T-cell (primary cell): ENCODE data around the gene CCER1. TPM values are rescaled to one million over a fixed set of nuclear protein-coding genes. Genes with fewer than 3 reads are reported as not detected.
"Not testable (repeated sequence)": the region's sequence is repeated elsewhere in the genome, so short reads cannot be mapped to it uniquely, and the experiment has no call there.

Source experiments
- ATAC-seq, 4 experiments: fragments of 200-7000 bp in 3 of 4; fragments of 150-1000 bp in 1 of 4; cut with Tn5 transposase; replicated peaks in 1 of 4; 1 replicate in 3 of 4; 2 replicates in 1 of 4; pipeline ENCODE4 v1.10.0; 2021; ENCODE audit warnings: moderate library complexity in 3 of 4, mild to moderate bottlenecking in 2 of 4, moderate number of reproducible peaks in 1 of 4
- CTCF ChIA-PET, 2 donors: fragments of 300-600 bp; sonication (Branson Sonifier 250); formaldehyde crosslinking; loops; one replicate each; lab custom pipeline; 2022; ENCODE audit warnings: antibody characterized with exemption in 2 of 2; lab: Charles Lee
- POLR2A ChIA-PET, 2 donors: fragments of 300-600 bp; sonication (Branson Sonifier 250); formaldehyde crosslinking; loops; one replicate each; lab custom pipeline; 2022; ENCODE audit warnings: antibody characterized with exemption in 2 of 2; lab: Charles Lee
- DNase-seq, 35 experiments: peaks; one replicate each; pipeline versions ENCODE4 v3.0.0 to v3.0.0-alpha.2; 2013 to 2023
- H3K27ac ChIP-seq: one replicate; pipeline ENCODE4 v1.5.1; 2013; ENCODE audit warnings: low read length
- H3K27me3 ChIP-seq, 2 experiments: replicated peaks in 1 of 2; 1 replicate in 1 of 2; 2 replicates in 1 of 2; pipeline versions ENCODE4 v1.6.1 to v1.7.0; 2013; ENCODE audit warnings: low read length in 1 of 2, mixed read lengths in 1 of 2; ENCODE audit not compliant: control insufficient read depth in 2 of 2, insufficient read depth in 2 of 2; ENCODE audit errors: extremely low read depth in 1 of 2
- H3K36me3 ChIP-seq, 2 donors: 1 replicate in 1 of 2; 2 replicates in 1 of 2; pipeline versions ENCODE4 v1.6.1 to v1.7.0; 2013; ENCODE audit warnings: low read length in 1 of 2; ENCODE audit not compliant: control insufficient read depth in 2 of 2, insufficient read depth in 1 of 2; ENCODE audit errors: extremely low read depth in 1 of 2
- H3K4me1 ChIP-seq, 2 experiments: 1 replicate in 1 of 2; 2 replicates in 1 of 2; pipeline versions ENCODE4 v1.6.1 to v1.7.0; 2013; ENCODE audit warnings: low read length in 2 of 2, mixed read lengths in 1 of 2; ENCODE audit not compliant: insufficient read depth in 2 of 2, control insufficient read depth in 1 of 2; ENCODE audit errors: extremely low read depth in 1 of 2
- H3K4me3 ChIP-seq, 2 donors: 1 replicate in 1 of 2; 2 replicates in 1 of 2; pipeline versions ENCODE4 v1.5.1 to v1.7.0; 2013; ENCODE audit warnings: mild to moderate bottlenecking in 2 of 2, low read length in 1 of 2, moderate library complexity in 1 of 2; ENCODE audit not compliant: control insufficient read depth in 1 of 2; ENCODE audit errors: extremely low read depth in 1 of 2
- H3K9me3 ChIP-seq: 2 replicates; pipeline ENCODE4 v1.7.0; 2013
- H3K27ac Mint-ChIP-seq, 2 donors: one replicate each; pipeline ENCODE4 v1.8.0; 2020 to 2021; ENCODE audit warnings: mild to moderate bottlenecking in 2 of 2, mixed read lengths in 2 of 2
- H3K27me3 Mint-ChIP-seq, 2 donors: one replicate each; pipeline ENCODE4 v1.8.0; 2021 to 2022; ENCODE audit warnings: mixed read lengths in 2 of 2
- H3K36me3 Mint-ChIP-seq: one replicate; pipeline ENCODE4 v1.8.0; 2021; ENCODE audit warnings: mixed read lengths
- H3K4me1 Mint-ChIP-seq, 3 donors: one replicate each; pipeline ENCODE4 v1.8.0; 2020 to 2022; ENCODE audit warnings: mixed read lengths in 3 of 3, mild to moderate bottlenecking in 1 of 3
- H3K4me3 Mint-ChIP-seq, 3 donors: one replicate each; pipeline ENCODE4 v1.8.0; 2020 to 2022; ENCODE audit warnings: mild to moderate bottlenecking in 3 of 3, mixed read lengths in 3 of 3, moderate library complexity in 3 of 3
- H3K9me3 Mint-ChIP-seq, 3 donors: one replicate each; pipeline ENCODE4 v1.8.0; 2020 to 2022; ENCODE audit warnings: mixed read lengths in 3 of 3
- WGBS: methylation state at CpG from one replicate; pipeline ENCODE4 v1.1.5; 2013; ENCODE audit warnings: missing lambda C conversion rate; ENCODE audit not compliant: insufficient coverage; 5-methylcytosine and 5-hydroxymethylcytosine counted together
- total RNA-seq, 35 experiments: library from RNA in 6 of 35; stranded (reverse) in 6 of 35; fragments of 120-200 nt in 1 of 35; gene quantifications; one replicate each; pipeline versions ENCODE4 v1.2.1 to v1.2.4 and lab custom pipeline; 2013 to 2026

CCER1 gene
- total RNA-seq, 5 donors from 2014 or later (not counting 1 experiment from before 2014, with no cell fraction given): not detected

DNA sequence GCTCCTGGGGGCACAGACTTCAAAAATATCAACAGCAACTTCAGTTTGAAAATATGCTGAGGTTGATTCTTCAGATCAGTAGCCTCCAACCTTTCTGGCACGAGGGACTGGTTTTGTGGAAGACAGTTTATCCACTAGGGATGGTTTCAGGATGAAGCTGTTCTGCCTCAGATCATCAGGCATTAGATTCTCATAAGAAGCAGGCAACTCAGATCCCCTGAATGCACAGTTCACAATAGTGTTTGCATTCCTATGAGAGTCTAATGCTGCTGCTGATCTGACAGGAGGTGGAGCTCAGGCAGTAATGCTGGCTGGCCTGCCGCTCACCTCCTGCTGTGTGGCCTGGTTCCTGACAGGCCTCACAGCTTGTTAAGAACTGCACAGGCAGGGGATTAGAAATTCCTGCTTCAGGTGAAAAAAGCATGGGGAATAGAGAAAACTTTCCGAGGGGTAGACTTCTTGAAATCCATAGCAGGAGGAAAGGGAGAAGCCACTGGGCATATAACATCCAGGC, 37.0 kb upstream of the CCER1 start:
- Histone ChIP-seq H3K4me3 (no peak overlapping the region), H3K27me3 (no peaks in the 10 kb centered on the region), H3K36me3 (no peaks in the 10 kb centered on the region), H3K4me1 (no peaks in the 10 kb centered on the region), H3K9me3 (no peaks in the 10 kb centered on the region), H3K27ac (no peak overlapping the region)
- Mint-ChIP-seq H3K4me3 (no peak overlapping the region), H3K36me3 (no peaks in the 10 kb centered on the region), H3K27ac (no peak overlapping the region), H3K9me3 (no peaks in the 10 kb centered on the region), H3K27me3 (peaks cover 0 to 3% of the 10 kb centered on the region in 2 donors), H3K4me1 (no peaks in the 10 kb centered on the region)
- POLR2A ChIA-PET: no interaction called here
- CTCF ChIA-PET: no interaction called here
- no peak for ATAC-seq
- WGBS: 66% methylated on average over 2 of the region's 3 CpGs
- DNase-seq: no peak

DNA sequence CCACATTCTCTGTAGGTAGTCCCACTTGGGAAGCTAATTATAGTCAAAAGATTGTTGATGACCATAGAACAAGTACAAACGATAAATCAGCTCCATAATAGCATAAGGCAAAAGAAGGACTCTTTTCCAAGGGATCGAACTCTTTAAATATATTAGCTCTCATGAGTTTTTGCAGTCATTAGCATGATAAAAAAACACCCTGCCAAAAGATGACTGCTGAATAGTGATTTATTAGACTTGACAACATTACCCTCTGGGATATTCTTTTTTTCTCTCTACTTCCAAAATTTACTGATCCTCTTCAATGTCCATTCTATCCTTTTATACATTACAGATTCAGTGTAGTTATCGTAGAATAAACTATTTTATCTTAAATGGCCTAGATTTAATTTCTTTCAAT, 35.6 kb upstream of the CCER1 start:
- H3K9me3 Mint-ChIP-seq: no peaks in the 10 kb centered on the region
- H3K27ac Mint-ChIP-seq: no peak overlapping the region
- WGBS: no CpG with 5 or more reads among the region's 3 CpGs
- no peaks in the 10 kb centered on the region for H3K36me3 Mint-ChIP-seq
- no peaks in the 10 kb centered on the region for H3K4me1 Mint-ChIP-seq
- H3K9me3 ChIP-seq: no peaks in the 10 kb centered on the region
- ChIA-PET CTCF (no interaction called here), POLR2A (no interaction called here)
- H3K27me3 Mint-ChIP-seq: peaks cover 0 to 3% of the 10 kb centered on the region in 2 donors
- H3K4me3 ChIP-seq: no peak overlapping the region
- H3K36me3 ChIP-seq: no peaks in the 10 kb centered on the region
- DNase-seq: no peak
- no peak overlapping the region for H3K4me3 Mint-ChIP-seq
- ATAC-seq: no peak
- H3K27me3 ChIP-seq: no peaks in the 10 kb centered on the region
- no peak overlapping the region for H3K27ac ChIP-seq
- H3K4me1 ChIP-seq: no peaks in the 10 kb centered on the region

GRCh38 chr12:90989686-90990111, 34.7 kb upstream of the CCER1 start:
- ATAC-seq (no peak), DNase-seq (no peak)
- Histone ChIP-seq H3K9me3 (no peaks in the 10 kb centered on the region), H3K27ac (no peak overlapping the region), H3K27me3 (no peaks in the 10 kb centered on the region), H3K36me3 (no peaks in the 10 kb centered on the region), H3K4me1 (no peaks in the 10 kb centered on the region), H3K4me3 (no peak overlapping the region)
- H3K27ac Mint-ChIP-seq: no peak overlapping the region
- no peak overlapping the region for H3K4me3 Mint-ChIP-seq
- H3K27me3 Mint-ChIP-seq: peaks cover under 1 to 3% of the 10 kb centered on the region in 2 donors
- H3K9me3 Mint-ChIP-seq: no peaks in the 10 kb centered on the region
- H3K4me1 Mint-ChIP-seq: no peaks in the 10 kb centered on the region
- ChIA-PET CTCF (no interaction called here), POLR2A (no interaction called here)
- H3K36me3 Mint-ChIP-seq: no peaks in the 10 kb centered on the region
- WGBS: no CpG with 5 or more reads among the region's 1 CpG

GRCh38 chr12:90987520-90987919, 32.5 kb upstream of the CCER1 start:
- no peak overlapping the region for H3K27ac Mint-ChIP-seq
- peaks cover 3 to 4% of the 10 kb centered on the region in 2 donors for H3K27me3 Mint-ChIP-seq
- H3K27ac ChIP-seq: no peak overlapping the region
- H3K4me3 ChIP-seq: no peak overlapping the region
- no peaks in the 10 kb centered on the region for H3K4me1 Mint-ChIP-seq
- no peak overlapping the region for H3K4me3 Mint-ChIP-seq
- no peaks in the 10 kb centered on the region for H3K9me3 ChIP-seq
- no peaks in the 10 kb centered on the region for H3K9me3 Mint-ChIP-seq
- H3K36me3 ChIP-seq: no peaks in the 10 kb centered on the region
- H3K4me1 ChIP-seq: no peaks in the 10 kb centered on the region
- no peaks in the 10 kb centered on the region for H3K27me3 ChIP-seq
- CTCF ChIA-PET: interaction anchor here in 1 of 2 donors (1.6 kb wide), 1 partner anchor 47 kb away, joined by 3 read pairs; no protein-coding TSS in a partner anchor
- POLR2A ChIA-PET: no interaction called here
- no peaks in the 10 kb centered on the region for H3K36me3 Mint-ChIP-seq
- DNase-seq: no peak
- WGBS: no CpG with 5 or more reads among the region's 1 CpG
- no peak for ATAC-seq

DNA sequence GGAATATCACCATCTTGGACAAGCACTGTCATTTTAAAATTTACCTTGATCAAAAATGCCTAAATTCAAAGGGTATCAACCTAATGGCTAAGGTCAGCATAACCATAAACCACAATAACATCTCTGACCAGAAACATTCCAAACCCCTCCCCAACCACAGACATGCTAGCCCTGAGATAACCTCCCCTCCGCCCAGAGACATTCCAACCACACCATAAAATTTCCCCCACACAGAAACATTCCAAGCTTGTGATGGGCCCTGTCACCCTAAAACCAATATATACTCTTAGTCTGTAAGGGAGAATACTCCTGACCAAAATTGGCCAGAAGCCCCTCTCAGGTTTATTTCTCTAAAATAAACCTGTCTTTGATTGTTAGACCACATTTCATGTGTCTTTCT, 32.1 kb upstream of the CCER1 start:
- Histone ChIP-seq H3K36me3 (no peaks in the 10 kb centered on the region), H3K27ac (no peak overlapping the region), H3K27me3 (no peaks in the 10 kb centered on the region), H3K4me1 (no peaks in the 10 kb centered on the region), H3K4me3 (no peak overlapping the region), H3K9me3 (no peaks in the 10 kb centered on the region)
- Mint-ChIP-seq H3K9me3 (no peaks in the 10 kb centered on the region), H3K4me3 (no peak overlapping the region), H3K27me3 (peaks cover 3 to 4% of the 10 kb centered on the region in 2 donors), H3K4me1 (no peaks in the 10 kb centered on the region), H3K36me3 (no peaks in the 10 kb centered on the region), H3K27ac (no peak overlapping the region)
- CTCF ChIA-PET: interaction anchor here in 1 of 2 donors (1.6 kb wide), 1 partner anchor 47 kb away, joined by 3 read pairs; no protein-coding TSS in a partner anchor
- DNase-seq (no peak), ATAC-seq (no peak)
- POLR2A ChIA-PET: no interaction called here
- 100% methylated on average over 1 of the region's 1 CpG for WGBS

DNA sequence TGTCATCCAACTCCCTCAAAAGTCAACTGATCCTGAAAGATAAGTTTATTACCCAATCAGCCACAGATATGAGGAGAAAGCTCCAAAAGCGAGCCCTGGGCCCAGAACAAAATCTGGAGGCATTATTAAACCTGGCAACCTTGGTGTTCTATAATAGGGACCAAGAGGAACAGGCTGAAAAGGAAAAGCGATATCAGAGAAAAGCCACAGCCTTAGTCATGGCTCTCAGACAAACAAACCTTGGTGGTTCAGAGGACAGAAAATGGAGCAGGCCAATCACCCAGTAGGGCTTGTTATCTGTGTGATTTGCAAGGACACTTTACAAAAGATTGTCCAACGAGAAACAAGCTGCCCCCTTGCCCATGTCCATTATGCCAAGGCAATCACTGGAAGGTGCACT, 30.4 kb upstream of the CCER1 start:
- H3K36me3 Mint-ChIP-seq, H3K4me3 Mint-ChIP-seq, H3K9me3 ChIP-seq, H3K4me3 ChIP-seq, POLR2A ChIA-PET, H3K4me1 Mint-ChIP-seq, ATAC-seq, DNase-seq, H3K36me3 ChIP-seq, H3K27me3 ChIP-seq, H3K27me3 Mint-ChIP-seq, H3K27ac Mint-ChIP-seq, H3K27ac ChIP-seq, H3K9me3 Mint-ChIP-seq, H3K4me1 ChIP-seq: not testable (repeated sequence)
- CTCF ChIA-PET: interaction anchor here in 1 of 2 donors (0.7 kb wide), 1 partner anchor 385 kb away, joined by 4 read pairs; no protein-coding TSS in a partner anchor
- WGBS: 40% methylated on average over 1 of the region's 3 CpGs
